ENCODE data around the gene AIP. TPM values are rescaled to one million over a fixed set of nuclear protein-coding genes. Genes with fewer than 3 reads are reported as not detected.

Gene AIP
- total and polyA plus RNA-seq, 2 of the 8 experiments (the other 6 are each of a cell fraction or from before 2014, with no cell fraction given) = 29.8 to 54.4 TPM

GRCh38 chr11:67525275-67525976 lies 42.6 kb downstream of the AIP start:
- Histone ChIP-seq H3K4ac (replicated peaks; ENCODE audit: insufficient read length, low read depth, low read length) (no peak overlapping the region), H2BK20ac (ENCODE audit: low read length) (no peak overlapping the region), H4K91ac (replicated peaks; ENCODE audit: insufficient read length, low read length) (no peak overlapping the region), H4K8ac (ENCODE audit: extremely low read depth, insufficient read depth, low read length) (no peak overlapping the region), H3K4me1 (replicated peaks in 1 of 4; ENCODE audit: control insufficient read depth in 3 of 4, insufficient read depth in 4 of 4, low read length in 3 of 4) (no peaks in the 10 kb centered on the region; a peak in 1 of 7 replicates), H2BK15ac (ENCODE audit: low read length) (no peak overlapping the region), H3K36me3 (ENCODE audit: control insufficient read depth in 2 of 4, insufficient read depth in 4 of 4, low read length in 3 of 4) (no peaks in the 10 kb centered on the region), H2BK5ac (ENCODE audit: low read depth, low read length) (no peak overlapping the region), H4K20me1 (replicated peaks in 1 of 2; ENCODE audit: control insufficient read depth in 1 of 2, insufficient read depth in 2 of 2, low read length in 2 of 2) (no peaks in the 10 kb centered on the region), H3K27me3 (replicated peaks in 1 of 4; ENCODE audit: control insufficient read depth in 3 of 4, extremely low read depth in 1 of 4, insufficient read depth in 3 of 4, low read length in 3 of 4) (no peaks in the 10 kb centered on the region), H2BK12ac (ENCODE audit: low read depth, low read length) (no peak overlapping the region), H2BK120ac (replicated peaks; ENCODE audit: low read depth, low read length) (no peak overlapping the region), H3K9ac (replicated peaks in 1 of 4; ENCODE audit: extremely low read depth in 1 of 4, low read depth in 3 of 4, low read length in 3 of 4) (no peak overlapping the region), H3K23ac (ENCODE audit: insufficient read length) (no peak overlapping the region), H3K18ac (ENCODE audit: extremely low read depth, low read length) (no peak overlapping the region; the same call in 1 of the 2 replicates), H4K5ac (ENCODE audit: insufficient read length, low read depth, low read length) (no peak overlapping the region), H3K79me2 (ENCODE audit: control insufficient read depth in 1 of 2, insufficient read depth in 2 of 2, low read length in 2 of 2) (no peaks in the 10 kb centered on the region), H2AK5ac (ENCODE audit: low read depth, low read length) (no peak overlapping the region), H3K79me1 (ENCODE audit: low read depth, low read length) (no peaks in the 10 kb centered on the region), H3K23me2 (ENCODE audit: low read depth, low read length) (peaks cover 7% of the 10 kb centered on the region; the same call in 1 of the 2 replicates), H3K4me2 (ENCODE audit: insufficient read depth in 1 of 2, low read depth in 2 of 2, low read length in 2 of 2) (no peak overlapping the region), H2AFZ (ENCODE audit: low read length) (no peak overlapping the region), H3K27ac (ENCODE audit: low read depth, low read length) (no peak overlapping the region), H3K14ac (ENCODE audit: insufficient read length) (no peak overlapping the region), H3K56ac (replicated peaks; ENCODE audit: insufficient read length, low read depth, low read length) (no peak overlapping the region), H3K9me3 (ENCODE audit: insufficient read depth in 2 of 2, low read depth in 1 of 2, low read length in 1 of 2) (peaks cover 0 to 3% of the 10 kb centered on the region in 2 experiments; a peak in 1 of 4 replicates), H3K4me3 (ENCODE audit: extremely low read depth in 1 of 4, insufficient read depth in 2 of 4, low read depth in 3 of 4, low read length in 4 of 4) (no peak overlapping the region)
- ChIA-PET POLR2A (ENCODE audit: partially characterized antibody) (no interaction called here), CTCF (ENCODE audit: partially characterized antibody) (no interaction called here)
- no peak for TF ChIP-seq YY1 (IDR thresholded peaks at IDR 0.05; ENCODE audit: low read depth, low read length)
- no peak for TF ChIP-seq SRF (IDR thresholded peaks at IDR 0.05; ENCODE audit: low read depth, low read length)
- TF ChIP-seq CHD1 (IDR thresholded peaks at IDR 0.05; ENCODE audit: low read depth, low read length) = no peak
- no peak for FAIRE-seq
- 83% methylated on average over 4 of the region's 5 CpGs; no CpG with 5 or more reads in 1 of the 2 experiments for WGBS, 2 experiments (ENCODE audit: extremely low coverage in 1 of 2, insufficient coverage in 1 of 2, insufficient read length in 1 of 2, insufficient replicate concordance in 2 of 2, low coverage in 1 of 2, low lambda C conversion rate in 2 of 2, missing lambda C conversion rate in 1 of 2)
- DNase-seq (ENCODE audit: low read depth in 1 of 2, low spot score in 2 of 2) = no peak

All from H1 (cell line).